ENCODE measurements around the gene MMD.

The MMD gene

GRCh38 chr17:55444471-55445441, 23.1 kb upstream of the MMD start:
- Histone ChIP-seq H3K9ac (ENCODE audit: low read depth in 1 of 2, low read length in 2 of 2) (no peak overlapping the region), H3K9me3 (ENCODE audit: control insufficient read depth in 1 of 2, low read length in 2 of 2) (no peaks in the 10 kb centered on the region), H3K36me3 (ENCODE audit: control insufficient read depth in 1 of 2, insufficient read depth in 2 of 2, low read length in 2 of 2) (no peaks in the 10 kb centered on the region), H3K4me1 (ENCODE audit: control insufficient read depth in 1 of 2, insufficient read depth in 2 of 2, low read length in 2 of 2) (peaks cover 29 to 40% of the 10 kb centered on the region in 2 donors), H3K27me3 (ENCODE audit: control insufficient read depth in 1 of 2, insufficient read depth in 2 of 2, low read length in 2 of 2) (no peaks in the 10 kb centered on the region), H3K27ac (ENCODE audit: low read depth, low read length) (no peak overlapping the region), H3K4me3 (ENCODE audit: low read depth in 1 of 2, low read length in 2 of 2) (no peak overlapping the region)

GRCh38 chr17:55443904-55444303, 22.3 kb upstream of the MMD start:
- no peaks in the 10 kb centered on the region for H3K27me3 ChIP-seq (ENCODE audit: control insufficient read depth in 1 of 2, insufficient read depth in 2 of 2, low read length in 2 of 2)
- no peaks in the 10 kb centered on the region for H3K36me3 ChIP-seq (ENCODE audit: control insufficient read depth in 1 of 2, insufficient read depth in 2 of 2, low read length in 2 of 2)
- H3K4me1 ChIP-seq (ENCODE audit: control insufficient read depth in 1 of 2, insufficient read depth in 2 of 2, low read length in 2 of 2): peaks cover 20 to 34% of the 10 kb centered on the region in 2 donors
- no peak overlapping the region for H3K9ac ChIP-seq (ENCODE audit: low read depth in 1 of 2, low read length in 2 of 2)
- no peaks in the 10 kb centered on the region for H3K9me3 ChIP-seq (ENCODE audit: control insufficient read depth in 1 of 2, low read length in 2 of 2)
- no peak overlapping the region for H3K4me3 ChIP-seq (ENCODE audit: low read depth in 1 of 2, low read length in 2 of 2)
- no peak overlapping the region for H3K27ac ChIP-seq (ENCODE audit: low read depth, low read length)

- Histone ChIP-seq H3K9ac (ENCODE audit: low read depth in 1 of 2, low read length in 2 of 2) (no peak overlapping the region), H3K27ac (ENCODE audit: low read depth, low read length) (no peak overlapping the region)
Observed at GRCh38 chr17:55442953-55443683, 21.5 kb upstream of the MMD start.

DNA sequence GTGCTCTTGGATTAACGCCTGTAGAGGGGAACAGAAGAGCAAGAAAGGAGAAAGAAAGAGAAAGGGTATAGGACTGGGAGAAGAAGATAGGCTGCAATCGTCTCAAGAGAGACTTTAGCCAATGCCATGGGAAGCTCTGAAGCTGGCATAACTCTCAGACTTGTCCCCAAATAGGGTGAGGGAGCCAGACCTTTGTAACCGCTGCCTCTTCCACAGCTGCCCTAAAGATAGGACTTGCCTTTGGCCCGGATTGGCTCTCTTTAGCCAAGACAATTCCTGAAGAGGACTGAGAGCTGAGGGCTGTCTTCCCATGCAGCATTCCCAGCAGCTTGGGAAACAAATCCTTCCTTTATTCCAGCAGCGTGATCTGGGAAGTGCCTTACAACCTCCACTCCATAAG, 20.8 kb upstream of the MMD start:
- no peaks in the 10 kb centered on the region for H3K27me3 ChIP-seq (ENCODE audit: control insufficient read depth in 1 of 2, insufficient read depth in 2 of 2, low read length in 2 of 2)
- H3K9ac ChIP-seq (ENCODE audit: low read depth in 1 of 2, low read length in 2 of 2): no peak overlapping the region
- no peak overlapping the region for H3K4me3 ChIP-seq (ENCODE audit: low read depth in 1 of 2, low read length in 2 of 2)
- H3K4me1 ChIP-seq (ENCODE audit: control insufficient read depth in 1 of 2, insufficient read depth in 2 of 2, low read length in 2 of 2): peaks cover 17 to 28% of the 10 kb centered on the region in 2 donors
- no peak overlapping the region for H3K27ac ChIP-seq (ENCODE audit: low read depth, low read length)
- H3K9me3 ChIP-seq (ENCODE audit: control insufficient read depth in 1 of 2, low read length in 2 of 2): no peaks in the 10 kb centered on the region
- H3K36me3 ChIP-seq (ENCODE audit: control insufficient read depth in 1 of 2, insufficient read depth in 2 of 2, low read length in 2 of 2): no peaks in the 10 kb centered on the region

More at GRCh38 chr17:55442953-55443683, 21.5 kb upstream of the MMD start:
- Histone ChIP-seq H3K36me3 (ENCODE audit: control insufficient read depth in 1 of 2, insufficient read depth in 2 of 2, low read length in 2 of 2) (no peaks in the 10 kb centered on the region), H3K9me3 (ENCODE audit: control insufficient read depth in 1 of 2, low read length in 2 of 2) (no peaks in the 10 kb centered on the region), H3K4me3 (ENCODE audit: low read depth in 1 of 2, low read length in 2 of 2) (no peak overlapping the region), H3K4me1 (ENCODE audit: control insufficient read depth in 1 of 2, insufficient read depth in 2 of 2, low read length in 2 of 2) (peaks cover 17 to 28% of the 10 kb centered on the region in 2 donors), H3K27me3 (ENCODE audit: control insufficient read depth in 1 of 2, insufficient read depth in 2 of 2, low read length in 2 of 2) (no peaks in the 10 kb centered on the region)

- Histone ChIP-seq H3K27me3 (ENCODE audit: control insufficient read depth in 1 of 2, insufficient read depth in 2 of 2, low read length in 2 of 2) (no peaks in the 10 kb centered on the region), H3K4me3 (ENCODE audit: low read depth in 1 of 2, low read length in 2 of 2) (no peak overlapping the region), H3K36me3 (ENCODE audit: control insufficient read depth in 1 of 2, insufficient read depth in 2 of 2, low read length in 2 of 2) (no peaks in the 10 kb centered on the region), H3K27ac (ENCODE audit: low read depth, low read length) (no peak overlapping the region), H3K9ac (ENCODE audit: low read depth in 1 of 2, low read length in 2 of 2) (no peak overlapping the region), H3K9me3 (ENCODE audit: control insufficient read depth in 1 of 2, low read length in 2 of 2) (no peaks in the 10 kb centered on the region), H3K4me1 (ENCODE audit: control insufficient read depth in 1 of 2, insufficient read depth in 2 of 2, low read length in 2 of 2) (peaks cover 11 to 26% of the 10 kb centered on the region in 2 donors)
Observed at GRCh38 chr17:55441544-55441943, 19.9 kb upstream of the MMD start.

DNA sequence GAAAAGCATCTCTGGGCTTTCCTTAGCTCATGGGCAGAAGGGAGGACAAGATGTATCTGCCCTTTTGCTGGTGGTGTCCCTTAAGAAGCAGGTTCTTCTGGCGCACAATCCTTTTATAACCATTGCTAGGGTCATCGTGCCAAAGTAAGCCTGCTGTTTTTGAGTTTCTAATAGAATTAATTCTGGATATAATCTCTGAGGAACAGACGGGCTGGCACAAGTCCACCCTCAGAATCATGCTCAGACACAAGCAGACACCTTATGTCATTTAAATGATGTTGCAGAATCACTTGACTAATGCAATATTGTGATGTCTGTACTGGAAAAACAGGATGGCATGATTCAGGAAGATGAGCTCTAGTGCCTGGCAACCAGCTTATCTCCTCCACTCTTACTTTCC, 18.8 kb upstream of the MMD start:
- Histone ChIP-seq H3K36me3 (ENCODE audit: control insufficient read depth in 1 of 2, insufficient read depth in 2 of 2, low read length in 2 of 2) (no peaks in the 10 kb centered on the region), H3K9me3 (ENCODE audit: control insufficient read depth in 1 of 2, low read length in 2 of 2) (no peaks in the 10 kb centered on the region), H3K4me1 (ENCODE audit: control insufficient read depth in 1 of 2, insufficient read depth in 2 of 2, low read length in 2 of 2) (peaks cover 9 to 21% of the 10 kb centered on the region in 2 donors), H3K27me3 (ENCODE audit: control insufficient read depth in 1 of 2, insufficient read depth in 2 of 2, low read length in 2 of 2) (no peaks in the 10 kb centered on the region), H3K27ac (ENCODE audit: low read depth, low read length) (no peak overlapping the region), H3K4me3 (ENCODE audit: low read depth in 1 of 2, low read length in 2 of 2) (no peak overlapping the region), H3K9ac (ENCODE audit: low read depth in 1 of 2, low read length in 2 of 2) (no peak overlapping the region)

- Histone ChIP-seq H3K4me3 (ENCODE audit: low read depth in 1 of 2, low read length in 2 of 2) (no peak overlapping the region), H3K36me3 (ENCODE audit: control insufficient read depth in 1 of 2, insufficient read depth in 2 of 2, low read length in 2 of 2) (no peaks in the 10 kb centered on the region), H3K27ac (ENCODE audit: low read depth, low read length) (no peak overlapping the region), H3K9me3 (ENCODE audit: control insufficient read depth in 1 of 2, low read length in 2 of 2) (no peaks in the 10 kb centered on the region), H3K4me1 (ENCODE audit: control insufficient read depth in 1 of 2, insufficient read depth in 2 of 2, low read length in 2 of 2) (peaks cover 18 to 22% of the 10 kb centered on the region in 2 donors), H3K9ac (ENCODE audit: low read depth in 1 of 2, low read length in 2 of 2) (no peak overlapping the region), H3K27me3 (ENCODE audit: control insufficient read depth in 1 of 2, insufficient read depth in 2 of 2, low read length in 2 of 2) (no peaks in the 10 kb centered on the region)
Observed at GRCh38 chr17:55437159-55437605, 15.5 kb upstream of the MMD start.

GRCh38 chr17:55436224-55437158, 14.9 kb upstream of the MMD start:
- peaks cover 18 to 23% of the 10 kb centered on the region in 2 donors for H3K4me1 ChIP-seq (ENCODE audit: control insufficient read depth in 1 of 2, insufficient read depth in 2 of 2, low read length in 2 of 2)
- no peaks in the 10 kb centered on the region for H3K9me3 ChIP-seq (ENCODE audit: control insufficient read depth in 1 of 2, low read length in 2 of 2)
- no peak overlapping the region for H3K9ac ChIP-seq (ENCODE audit: low read depth in 1 of 2, low read length in 2 of 2)
- H3K4me3 ChIP-seq (ENCODE audit: low read depth in 1 of 2, low read length in 2 of 2): no peak overlapping the region
- no peaks in the 10 kb centered on the region for H3K27me3 ChIP-seq (ENCODE audit: control insufficient read depth in 1 of 2, insufficient read depth in 2 of 2, low read length in 2 of 2)
- no peaks in the 10 kb centered on the region for H3K36me3 ChIP-seq (ENCODE audit: control insufficient read depth in 1 of 2, insufficient read depth in 2 of 2, low read length in 2 of 2)
- no peak overlapping the region for H3K27ac ChIP-seq (ENCODE audit: low read depth, low read length)

DNA sequence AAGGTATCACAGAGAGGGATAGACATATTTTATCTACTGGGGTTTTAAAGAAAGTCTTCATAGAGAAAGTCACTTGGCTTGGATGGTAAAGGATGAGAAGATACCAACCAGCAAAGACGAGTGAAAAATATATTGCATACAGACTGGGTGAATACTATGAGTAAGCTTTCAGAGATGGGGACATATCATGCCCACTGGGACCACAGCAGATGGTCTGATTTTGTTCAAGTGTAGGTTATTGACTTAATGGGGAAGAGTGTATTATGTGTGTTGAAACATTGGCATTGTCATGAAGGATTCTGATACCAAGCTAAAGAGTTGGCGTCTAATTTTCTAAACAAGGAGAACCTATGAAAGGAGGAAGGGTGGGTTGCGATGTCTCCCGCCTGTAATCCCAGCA, 13.8 kb upstream of the MMD start:
- Histone ChIP-seq H3K4me1 (ENCODE audit: control insufficient read depth in 1 of 2, insufficient read depth in 2 of 2, low read length in 2 of 2) (peaks cover 26 to 33% of the 10 kb centered on the region in 2 donors), H3K27me3 (ENCODE audit: control insufficient read depth in 1 of 2, insufficient read depth in 2 of 2, low read length in 2 of 2) (no peaks in the 10 kb centered on the region), H3K36me3 (ENCODE audit: control insufficient read depth in 1 of 2, insufficient read depth in 2 of 2, low read length in 2 of 2) (no peaks in the 10 kb centered on the region), H3K9ac (ENCODE audit: low read depth in 1 of 2, low read length in 2 of 2) (no peak overlapping the region), H3K27ac (ENCODE audit: low read depth, low read length) (no peak overlapping the region), H3K4me3 (ENCODE audit: low read depth in 1 of 2, low read length in 2 of 2) (no peak overlapping the region), H3K9me3 (ENCODE audit: control insufficient read depth in 1 of 2, low read length in 2 of 2) (no peaks in the 10 kb centered on the region)

All from duodenal mucosa (tissue), 2 donors.